ENCODE measurements around the gene SNN.

Gene SNN

DNA sequence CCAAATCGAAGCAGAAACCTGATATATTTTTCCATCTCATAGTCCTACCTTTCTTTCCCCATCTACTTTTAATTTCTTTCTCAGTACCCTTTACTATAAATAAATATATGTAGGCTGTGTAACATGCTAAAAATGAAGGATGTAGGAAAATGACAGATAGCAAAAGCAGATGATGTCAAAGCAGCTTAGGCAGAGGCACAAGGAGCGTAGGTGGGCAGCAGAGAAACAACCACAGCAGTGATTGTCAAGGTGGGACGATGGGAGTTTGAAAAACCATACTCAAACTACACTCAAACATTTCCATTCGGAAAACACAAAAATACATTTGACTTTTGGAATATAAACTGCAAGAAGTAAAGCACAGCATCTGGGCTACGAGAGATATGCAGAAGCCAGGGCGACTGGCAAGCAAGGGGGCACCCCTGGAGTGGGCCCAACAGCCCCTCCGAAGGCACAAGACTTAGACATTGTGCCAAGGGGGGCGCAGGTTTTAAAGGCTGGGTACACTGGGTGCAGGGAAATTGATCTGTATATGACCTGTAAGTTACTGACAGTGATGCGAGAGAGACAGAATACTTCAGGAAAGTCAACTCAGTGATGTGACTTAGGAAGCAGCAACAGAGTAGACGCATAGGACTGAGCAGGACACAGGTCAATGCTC is 31.1 kb downstream of the SNN start:
- DNase-seq: no peak

DNA sequence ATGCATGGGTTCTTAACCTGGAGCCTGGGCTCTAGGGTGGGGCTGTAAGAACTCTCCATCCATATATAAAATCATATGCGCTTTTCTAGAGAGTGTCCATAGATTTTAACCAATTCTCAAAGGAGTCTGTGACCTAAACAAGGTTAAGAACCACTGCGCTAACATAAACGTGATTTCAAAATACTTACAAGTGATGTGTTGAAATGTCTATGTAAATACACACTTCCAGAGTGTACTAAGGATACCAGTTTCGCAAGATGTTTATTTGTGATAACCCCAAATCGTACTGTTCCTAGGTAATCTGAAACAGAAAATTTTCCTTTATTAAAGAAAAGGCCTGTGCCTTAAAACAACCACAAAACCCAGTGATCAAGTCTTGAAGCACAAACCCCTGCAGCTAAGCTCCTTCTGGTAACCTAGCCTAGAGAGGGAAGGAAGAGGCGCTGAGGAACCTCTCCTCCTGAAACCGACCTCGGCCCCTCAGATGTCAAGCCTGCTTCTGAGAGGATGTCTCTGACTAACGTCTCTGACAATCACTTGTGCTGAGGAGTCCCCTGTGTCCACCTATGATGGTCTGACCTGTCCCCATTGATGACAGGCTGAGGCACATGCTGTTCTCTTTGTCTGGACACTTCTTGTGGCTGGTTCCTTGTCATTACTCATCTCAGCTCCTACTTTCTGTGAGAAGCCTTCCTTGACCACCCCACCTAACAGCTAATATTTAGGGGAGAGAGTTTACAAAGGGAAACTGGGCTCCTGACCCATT is 32.2 kb downstream of the SNN start:
- DNase-seq: no peak

DNA sequence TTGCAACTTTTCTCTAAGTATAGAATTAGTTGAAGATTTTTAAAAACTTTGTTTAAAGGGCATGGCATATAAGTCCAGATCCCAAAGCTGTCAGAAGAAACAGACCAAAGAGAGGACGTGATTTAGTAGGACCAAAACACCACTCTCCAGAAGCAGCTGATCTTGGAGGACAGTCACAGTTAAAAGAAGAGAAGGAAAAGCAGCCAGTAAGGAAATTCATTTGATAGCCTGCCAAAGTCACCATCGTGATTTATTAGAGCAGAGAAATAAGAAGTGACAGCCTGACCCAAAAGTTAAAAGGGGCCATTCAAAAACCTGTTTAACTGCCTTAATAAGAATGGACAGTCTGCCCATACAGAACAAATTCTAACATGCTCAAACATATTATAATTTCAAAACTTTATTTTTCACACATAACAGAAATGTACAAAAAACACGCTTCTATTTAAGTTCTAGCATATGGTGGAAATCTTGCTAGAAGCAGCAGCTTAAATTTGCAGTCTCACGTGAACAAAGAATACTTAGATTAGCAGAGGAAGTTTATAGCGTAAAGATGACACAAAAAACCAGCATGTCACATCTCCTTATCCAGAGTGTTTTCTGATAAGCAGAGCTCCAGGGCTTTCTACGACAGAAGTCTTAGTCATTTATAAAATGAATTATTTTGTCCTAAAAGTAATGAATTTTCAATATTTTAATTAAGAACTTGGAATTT is 37.2 kb downstream of the SNN start:
- no peak for DNase-seq

DNA sequence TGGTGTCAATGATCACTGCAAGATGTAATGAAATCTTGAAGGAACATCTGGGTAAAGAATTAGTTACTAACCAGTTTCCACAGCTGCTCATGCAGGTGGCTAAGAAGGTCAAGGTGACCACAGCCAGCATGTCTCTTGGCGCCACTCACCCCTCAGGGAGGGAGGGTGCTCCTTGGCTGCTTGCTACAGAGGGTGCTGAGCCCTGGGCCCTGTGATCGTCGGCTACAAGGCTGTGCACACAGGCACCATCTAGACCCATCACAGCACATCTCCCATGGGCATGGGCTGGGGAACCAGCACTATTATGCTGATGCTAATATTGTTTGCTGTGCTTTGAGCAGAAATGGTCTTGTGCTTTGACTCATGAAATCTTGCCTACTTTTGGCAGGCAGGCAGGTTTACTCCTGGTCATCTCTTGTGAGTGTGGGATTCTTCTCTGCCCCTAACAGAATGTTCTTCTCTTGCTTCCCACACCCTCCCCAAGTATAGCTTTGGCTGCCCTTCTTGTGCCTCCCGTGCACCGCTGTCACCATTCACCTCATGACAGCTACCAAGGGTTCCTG is 38.0 kb downstream of the SNN start:
- DNase-seq: no peak

DNA sequence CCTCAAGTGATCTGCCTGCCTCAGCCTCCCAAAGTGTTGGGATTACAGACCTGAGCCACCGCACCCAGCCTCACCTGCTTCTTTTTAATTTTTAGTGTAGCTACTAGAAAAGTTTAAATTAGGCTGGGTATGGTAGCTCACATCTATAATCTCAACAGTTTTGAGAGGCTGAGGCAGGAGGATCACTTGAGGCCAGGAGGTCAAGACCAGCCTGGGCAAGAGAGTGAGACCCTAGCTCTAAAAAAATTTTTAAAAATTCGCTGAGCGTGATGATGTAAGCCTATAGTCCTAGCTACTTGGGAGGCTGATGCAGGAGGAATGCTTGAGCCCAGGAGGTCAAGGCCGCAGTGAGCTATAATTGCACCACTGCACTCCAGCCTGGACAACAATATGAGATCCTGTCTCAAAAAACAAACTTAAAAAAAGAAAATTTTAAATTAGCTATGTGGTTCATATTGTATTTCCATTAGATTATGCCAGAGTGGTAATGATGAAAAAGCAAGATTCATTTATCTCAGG is 39.5 kb downstream of the SNN start:
- no peak for DNase-seq

DNA sequence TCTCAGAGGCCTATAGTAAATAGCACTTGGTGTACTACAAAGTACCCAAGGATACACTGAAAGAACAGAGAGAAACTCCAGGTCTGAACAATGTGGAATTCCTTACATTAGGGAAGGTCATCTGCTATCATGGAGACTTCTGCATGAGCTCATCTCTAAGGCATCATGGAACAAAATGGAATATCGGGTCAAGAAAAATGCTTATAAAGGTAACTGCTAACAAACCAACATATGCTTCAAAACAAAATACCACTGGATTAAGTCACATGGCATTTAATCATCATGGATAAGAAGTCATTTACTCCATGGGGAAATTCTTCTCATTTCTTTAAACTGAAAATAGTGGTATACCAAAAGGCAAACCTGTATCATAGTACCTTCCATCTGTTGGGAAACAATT is 40.2 kb downstream of the SNN start:
- DNase-seq: no peak

DNA sequence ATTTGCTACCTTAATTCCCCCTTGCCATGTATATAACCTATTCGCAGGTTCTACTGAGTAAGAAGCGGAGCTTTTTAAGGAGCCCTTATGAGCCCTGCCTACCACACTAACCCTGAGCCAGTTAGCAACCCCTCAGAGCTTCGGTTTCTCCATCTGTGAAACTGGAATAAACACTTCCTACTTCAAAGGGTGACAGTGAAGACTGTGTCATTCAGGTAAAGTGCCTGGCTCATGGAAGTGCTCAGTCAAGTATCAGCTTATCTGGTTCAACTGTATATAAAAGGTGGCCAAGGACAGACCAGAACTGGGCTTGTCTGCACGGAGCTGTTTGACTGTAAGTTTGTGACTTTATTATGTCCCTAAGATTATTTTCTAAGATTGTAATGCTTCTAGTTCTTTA is 43.4 kb downstream of the SNN start:
- DNase-seq: no peak

DNA sequence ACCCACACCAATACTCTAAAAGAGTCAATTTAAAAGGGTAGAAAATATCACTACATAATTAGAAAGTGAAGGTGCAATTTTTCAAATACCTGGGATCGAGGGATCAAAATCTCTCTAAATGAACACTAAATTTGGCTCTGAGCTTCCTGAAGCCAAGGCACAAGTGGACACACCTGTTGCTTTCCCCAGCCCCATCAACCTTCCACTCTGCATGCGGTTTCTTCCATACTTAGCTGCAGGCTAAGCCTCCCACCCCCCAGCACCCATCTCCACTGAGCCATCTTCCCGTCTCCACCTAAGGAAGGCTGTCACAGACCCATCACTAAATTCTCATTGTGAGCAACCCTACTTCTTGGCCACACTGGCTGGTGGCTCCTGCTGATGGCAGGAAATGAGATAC is 43.9 kb downstream of the SNN start:
- DNase-seq: no peak

DNA sequence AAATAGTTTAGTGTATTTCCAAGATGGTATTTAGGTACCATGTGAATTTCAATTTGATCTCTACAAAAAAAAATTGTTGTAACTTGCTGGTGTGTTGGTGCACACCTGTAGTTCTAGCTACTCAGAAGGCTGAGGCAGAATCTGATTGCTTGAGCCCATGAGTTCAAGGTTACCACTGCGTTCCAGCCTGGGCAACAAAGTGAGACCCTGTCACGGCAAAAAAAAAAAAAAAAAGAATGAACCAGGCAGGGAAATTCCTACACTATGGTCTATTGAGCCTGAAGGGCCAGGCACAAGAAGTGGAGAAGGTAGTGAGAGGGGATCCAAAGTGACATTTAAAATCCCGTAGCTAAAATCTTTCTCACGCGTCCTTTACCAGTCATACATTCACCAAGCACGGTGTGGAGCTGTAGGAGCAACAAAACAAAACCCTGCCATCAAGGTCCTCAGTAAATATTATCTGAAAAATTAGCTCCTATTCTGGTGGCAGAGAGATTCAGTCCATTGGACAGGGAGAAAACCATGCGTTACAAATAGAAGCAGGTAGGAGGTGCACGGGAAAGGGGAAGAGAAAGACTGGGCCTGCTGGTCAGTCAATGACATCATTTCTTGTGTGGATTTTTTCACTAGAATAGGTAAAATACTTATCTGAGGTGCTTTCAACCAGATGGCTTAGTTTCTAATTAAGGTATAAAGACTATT is 47.1 kb downstream of the SNN start:
- no peak for DNase-seq

DNA sequence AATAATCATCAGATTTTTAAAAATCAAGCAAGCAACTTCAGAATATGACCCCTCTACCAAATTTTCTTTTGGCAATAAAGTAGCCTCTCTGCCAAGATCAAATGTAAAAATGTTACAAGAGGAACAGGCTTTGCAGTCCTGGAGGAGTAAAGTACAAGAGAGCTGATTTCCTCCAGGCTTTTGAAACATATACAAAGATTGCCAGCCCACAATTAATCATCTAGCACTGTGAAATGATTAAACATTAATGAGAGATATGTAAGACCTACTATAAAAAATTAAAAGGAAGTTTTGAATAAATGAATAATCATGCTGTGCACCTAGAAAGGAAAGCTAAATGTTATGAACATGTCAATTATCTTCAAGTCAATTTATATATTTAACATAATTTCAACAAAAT is 48.1 kb downstream of the SNN start:
- no peak for DNase-seq

DNA sequence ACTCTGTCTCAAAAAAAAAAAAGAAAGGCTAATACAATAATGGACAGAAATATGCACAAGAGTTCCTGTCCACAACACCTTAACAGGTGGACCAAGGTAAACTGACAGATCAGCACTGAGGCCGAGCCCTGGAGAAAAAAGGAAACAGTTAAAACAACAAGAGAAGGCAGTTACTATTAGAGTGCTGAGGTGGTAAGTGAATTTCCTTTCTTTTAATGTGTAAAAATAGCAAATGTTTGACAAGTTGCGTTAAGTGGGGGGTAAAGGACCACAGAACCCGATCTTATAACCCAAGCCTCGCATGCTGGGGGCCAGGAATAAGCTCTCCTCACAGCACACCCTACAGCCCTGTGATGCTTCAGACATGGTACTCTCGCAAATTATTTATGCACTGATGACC is 49.6 kb downstream of the SNN start:
- no peak for DNase-seq

DNA sequence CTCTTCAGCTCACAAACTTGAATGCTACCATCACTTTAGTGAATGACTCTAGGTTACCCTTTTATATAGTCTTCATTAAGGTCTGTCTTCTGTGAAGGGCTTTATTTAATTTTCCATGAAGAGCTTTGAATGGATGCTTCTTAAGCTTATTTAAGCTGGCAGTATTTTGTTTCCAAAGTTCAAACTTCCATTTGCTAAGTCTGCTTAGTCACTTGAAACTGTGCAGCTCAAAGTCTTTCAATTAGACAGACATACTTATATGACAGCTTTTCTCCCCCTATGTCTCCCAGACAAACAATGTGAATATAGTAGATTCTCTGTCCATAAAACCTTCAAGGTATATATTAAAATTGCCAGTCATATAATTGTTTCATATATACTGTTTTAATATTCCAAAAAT is 50.9 kb downstream of the SNN start:
- DNase-seq: no peak

DNA sequence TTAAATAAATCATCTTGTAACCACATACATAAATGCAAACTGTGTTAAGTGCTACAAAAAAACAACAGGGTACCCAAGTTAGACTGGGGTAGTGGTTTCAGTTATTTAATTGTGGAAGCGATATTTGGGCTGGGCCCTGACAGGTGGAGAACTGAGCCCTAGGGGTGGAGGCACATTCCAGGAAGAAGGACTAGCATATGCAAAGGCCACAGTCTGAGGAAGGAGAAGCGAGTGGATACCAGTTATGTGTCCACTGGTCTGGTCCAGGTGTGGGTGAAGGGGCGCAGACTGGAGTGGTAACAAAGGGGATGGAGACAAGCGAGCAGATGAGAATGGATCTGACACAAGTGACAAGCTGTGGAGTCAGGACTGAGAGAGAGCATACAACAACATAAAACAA is 51.5 kb downstream of the SNN start:
- no peak for DNase-seq

DNA sequence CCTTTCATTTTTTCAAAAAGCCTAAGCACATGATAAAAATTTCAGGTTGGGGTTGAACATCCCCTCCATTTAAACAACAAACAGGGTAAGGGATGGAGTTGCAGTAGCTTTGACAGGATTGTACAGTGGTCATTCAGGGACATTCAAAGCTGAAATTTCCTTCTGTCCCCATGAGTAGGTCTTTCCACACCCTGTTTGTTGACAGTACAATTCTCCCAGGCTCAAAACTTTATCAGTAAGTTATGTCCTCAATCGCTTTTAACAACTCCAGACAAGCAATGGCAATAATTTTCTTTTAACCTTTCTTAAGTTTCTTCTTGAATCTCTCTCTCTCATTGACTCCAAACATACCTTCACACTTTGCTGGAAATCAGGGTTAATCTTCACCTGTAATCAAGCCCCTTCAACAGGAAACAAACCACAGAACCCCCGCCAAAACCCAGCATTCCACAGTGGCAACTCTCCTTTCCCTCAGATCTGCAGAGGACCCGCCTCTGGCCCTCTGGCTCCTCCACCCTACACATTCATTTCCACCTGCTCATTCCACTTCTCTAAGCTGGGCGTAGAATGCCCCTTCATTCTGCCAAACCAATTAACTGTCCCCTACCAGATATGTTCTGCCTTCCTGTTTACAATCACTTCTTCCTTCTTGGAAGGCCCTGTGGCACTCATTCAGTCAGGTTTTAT is 53.7 kb downstream of the SNN start:
- no peak for DNase-seq

DNA sequence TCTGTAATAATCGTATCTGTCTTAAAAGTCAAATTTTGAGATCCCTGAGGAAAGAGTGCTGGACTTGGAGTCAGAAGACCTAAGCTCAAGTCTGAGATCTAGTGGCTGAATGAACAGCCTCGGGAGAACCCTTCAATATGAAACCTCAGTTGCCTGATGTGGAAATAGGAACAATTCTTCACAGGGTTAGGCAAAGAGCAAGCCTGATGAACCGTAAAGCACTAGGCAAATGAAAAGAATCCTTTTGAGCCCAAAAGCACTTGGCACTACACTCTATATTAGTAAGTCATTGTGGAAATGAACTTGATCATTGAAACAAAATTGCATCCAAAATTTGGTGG is 54.2 kb downstream of the SNN start:
- no peak for DNase-seq

DNA sequence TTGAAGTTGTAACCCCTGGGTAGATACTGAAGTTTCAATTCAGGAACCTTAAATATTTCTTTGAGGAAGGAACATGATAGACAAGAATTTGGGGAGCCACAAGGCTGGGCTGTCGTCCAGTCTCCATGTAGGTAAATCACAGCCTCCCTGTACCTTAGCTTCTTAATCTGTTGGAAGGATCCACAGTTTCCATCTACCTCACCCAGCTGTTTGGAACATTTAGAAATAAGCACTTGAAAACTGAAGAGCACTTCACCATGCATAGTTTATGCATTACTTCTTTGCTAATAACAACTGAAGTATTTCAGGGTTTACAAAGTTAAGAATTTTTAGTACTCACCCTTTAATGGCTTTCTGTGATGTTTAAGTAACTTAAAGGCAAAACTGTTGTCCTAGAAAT is 57.2 kb downstream of the SNN start:
- no peak for DNase-seq

DNA sequence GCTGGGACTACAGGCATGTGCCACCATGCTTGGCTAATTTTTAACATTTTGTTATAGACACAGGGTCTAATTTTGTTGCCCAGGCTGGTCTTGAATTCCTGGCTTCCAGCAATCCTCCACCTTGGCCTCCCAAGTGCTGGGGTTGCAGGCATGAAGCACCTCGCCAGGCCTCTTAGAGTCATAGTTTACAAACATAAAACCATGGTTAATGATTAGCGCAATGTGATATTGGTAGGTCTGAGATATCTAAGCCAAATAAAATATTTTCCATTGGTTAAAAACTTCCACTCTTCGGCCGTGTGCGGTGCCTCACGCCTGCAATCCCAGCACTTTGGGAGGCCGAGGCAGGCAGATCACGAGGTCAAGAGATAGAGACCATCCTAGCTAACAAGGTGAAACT is 57.8 kb downstream of the SNN start:
- DNase-seq: no peak

DNA sequence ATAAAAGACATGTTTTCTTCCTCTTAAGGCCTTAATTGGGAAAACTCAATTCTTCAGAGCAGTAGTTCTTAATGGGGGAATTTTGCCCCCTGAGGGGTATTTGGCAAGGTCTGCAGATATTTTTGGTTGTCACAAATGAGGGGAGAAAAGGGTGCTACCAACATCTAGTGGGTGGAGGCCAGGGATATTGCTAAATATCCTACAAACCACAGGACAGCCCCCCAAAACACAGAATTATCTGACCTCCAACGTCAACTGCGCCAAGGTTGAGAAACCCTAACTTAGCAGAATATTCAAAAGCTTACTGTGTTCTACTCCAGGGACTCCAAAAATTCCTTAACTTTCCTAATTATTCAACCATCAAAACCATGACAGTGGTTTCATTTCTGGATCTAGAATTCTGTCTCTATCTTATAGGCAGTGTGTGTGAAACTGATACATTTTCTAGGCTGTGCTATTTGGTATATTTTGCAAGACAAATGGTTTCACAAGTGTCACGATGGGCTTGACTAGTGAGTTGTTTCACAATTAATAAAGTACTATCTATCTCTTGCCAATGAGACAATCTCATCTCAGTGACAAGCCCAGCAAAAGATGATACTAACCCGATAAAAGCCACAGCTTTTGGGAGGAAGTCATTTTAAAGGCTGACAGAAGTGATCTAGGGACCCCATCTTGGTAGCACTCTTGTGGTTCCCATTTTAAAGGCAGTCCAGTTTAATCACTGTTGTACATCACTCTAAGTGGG is 59.7 kb downstream of the SNN start:
- no peak for DNase-seq

Measured in right kidney (tissue), 1 donor.